Measurements from ENCODE around the gene TNRC18.

DNA sequence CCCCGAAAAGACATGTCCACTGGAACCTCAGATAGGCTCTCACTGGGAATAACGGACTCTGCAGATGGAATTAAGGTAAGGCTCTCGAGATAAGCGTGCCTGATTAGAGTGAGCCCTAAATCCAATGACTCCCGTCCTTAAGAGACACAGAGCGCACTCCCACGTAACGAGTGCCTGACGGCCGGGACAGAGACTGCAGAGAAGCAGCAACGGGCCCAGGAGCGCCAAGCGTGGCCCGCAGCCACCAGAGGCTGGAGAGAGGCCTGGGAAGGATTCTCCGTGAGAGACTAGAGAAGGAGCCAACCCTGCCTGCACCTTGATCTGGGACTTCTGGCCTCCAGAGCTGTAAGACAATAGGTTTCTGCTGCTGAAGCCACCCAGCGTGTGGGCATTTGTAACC, 20.0 kb upstream of the TNRC18 start:
- no peak for TF ChIP-seq CTCF (IDR thresholded peaks at IDR 0.05; ENCODE audit: low read length)
- no peak for TF ChIP-seq EZH2 (IDR thresholded peaks at IDR 0.05; ENCODE audit: borderline replicate concordance, low read length)
